ENCODE results near the gene SAMD14.

SAMD14 gene

GRCh38 chr17:50094243-50094752, 35.7 kb downstream of the SAMD14 start:
- peak; percentile 75 for DNase-seq

- DNase-seq: no peak
These were observed 36.2 kb downstream of the SAMD14 start for GRCh38 chr17:50093807-50094206.

GRCh38 chr17:50093246-50093645, 36.7 kb downstream of the SAMD14 start:
- DNase-seq: no peak

GRCh38 chr17:50091918-50092285, 38.1 kb downstream of the SAMD14 start:
- DNase-seq: no peak

GRCh38 chr17:50090971-50091917, 38.7 kb downstream of the SAMD14 start:
- no peak for DNase-seq

- DNase-seq: no peak
These were observed 39.9 kb downstream of the SAMD14 start for GRCh38 chr17:50090071-50090470.

GRCh38 chr17:50088952-50089825, 40.8 kb downstream of the SAMD14 start:
- no peak for DNase-seq

- DNase-seq: no peak
These were observed 42.0 kb downstream of the SAMD14 start for GRCh38 chr17:50087912-50088405.

GRCh38 chr17:50087246-50087911, 42.6 kb downstream of the SAMD14 start:
- peak; percentile 37 for DNase-seq

GRCh38 chr17:50081757-50082156, 48.2 kb downstream of the SAMD14 start:
- no peak for DNase-seq

GRCh38 chr17:50080827-50081226, 49.1 kb downstream of the SAMD14 start:
- DNase-seq: no peak

- DNase-seq: no peak
These were observed 49.9 kb downstream of the SAMD14 start for GRCh38 chr17:50080096-50080480.

GRCh38 chr17:50079334-50080095, 50.4 kb downstream of the SAMD14 start:
- DNase-seq: no peak

- DNase-seq: no peak
These were observed 51.5 kb downstream of the SAMD14 start for GRCh38 chr17:50078430-50078829.

- peak; percentile 10 for DNase-seq
These were observed 53.2 kb downstream of the SAMD14 start for GRCh38 chr17:50076591-50077235.

- no peak for DNase-seq
These were observed 53.8 kb downstream of the SAMD14 start for GRCh38 chr17:50076221-50076590.

GRCh38 chr17:50075446-50076032, 54.4 kb downstream of the SAMD14 start:
- no peak for DNase-seq

GRCh38 chr17:50074227-50074626, 55.7 kb downstream of the SAMD14 start:
- DNase-seq: no peak

- DNase-seq: no peak
These were observed 57.0 kb downstream of the SAMD14 start for GRCh38 chr17:50072925-50073324.

- no peak for DNase-seq
These were observed 57.8 kb downstream of the SAMD14 start for GRCh38 chr17:50072130-50072529.

GRCh38 chr17:50071692-50072091, 58.3 kb downstream of the SAMD14 start:
- no peak for DNase-seq

Data from COR-L47 (cell line).